Trophoblast cell (in vitro differentiated cells and primary cell): ENCODE data around the gene CHRNB2.

Experiments
- DNase-seq, 2 donors: peaks; one replicate each; pipeline ENCODE4 v3.0.0-alpha.2; 2016
- H2AFZ ChIP-seq: 2 replicates; pipeline ENCODE4 v1.6.1; 2013; ENCODE audit warnings: low read length, moderate library complexity, mild to moderate bottlenecking; ENCODE audit not compliant: insufficient read depth, poor library complexity
- H2AK5ac ChIP-seq: 2 replicates; pipeline ENCODE4 v1.6.1; 2013; ENCODE audit warnings: mild to moderate bottlenecking, low read length
- H2BK120ac ChIP-seq: 2 replicates; pipeline ENCODE4 v1.6.1; 2013; ENCODE audit warnings: low read length, mild to moderate bottlenecking, moderate library complexity; ENCODE audit not compliant: insufficient read depth, poor library complexity
- H2BK12ac ChIP-seq: 2 replicates; pipeline ENCODE4 v1.6.1; 2013; ENCODE audit warnings: mild to moderate bottlenecking, low read length, moderate library complexity
- H2BK5ac ChIP-seq: 2 replicates; pipeline ENCODE4 v1.6.1; 2013; ENCODE audit warnings: low read length, low read depth, moderate library complexity, mild to moderate bottlenecking; ENCODE audit not compliant: poor library complexity
- H3K14ac ChIP-seq: 2 replicates; pipeline ENCODE4 v1.6.1; 2013; ENCODE audit warnings: mild to moderate bottlenecking, low read length
- H3K18ac ChIP-seq: 2 replicates; pipeline ENCODE4 v1.6.1; 2013; ENCODE audit warnings: mild to moderate bottlenecking, low read length
- H3K23ac ChIP-seq: 2 replicates; pipeline ENCODE4 v1.6.1; 2013; ENCODE audit warnings: low read length
- H3K27ac ChIP-seq: 2 replicates; pipeline ENCODE4 v1.5.1; 2013; ENCODE audit warnings: low read depth, mild to moderate bottlenecking, inconsistent platforms, low read length, moderate library complexity
- H3K27me3 ChIP-seq: 2 replicates; pipeline ENCODE4 v1.6.1; 2013; ENCODE audit warnings: inconsistent platforms, mild to moderate bottlenecking, low read length, moderate library complexity; ENCODE audit not compliant: insufficient read depth
- H3K36me3 ChIP-seq, 2 experiments: 1 replicate in 1 of 2; 2 replicates in 1 of 2; pipeline ENCODE4 v1.6.1; 2013; ENCODE audit warnings: low read length in 2 of 2, mild to moderate bottlenecking in 2 of 2, moderate library complexity in 1 of 2; ENCODE audit not compliant: insufficient read depth in 2 of 2, control insufficient read depth in 1 of 2
- H3K4ac ChIP-seq: 2 replicates; pipeline ENCODE4 v1.6.1; 2013; ENCODE audit warnings: low read depth, mild to moderate bottlenecking, low read length, moderate library complexity
- H3K4me1 ChIP-seq, 2 experiments: 1 replicate in 1 of 2; 2 replicates in 1 of 2; pipeline ENCODE4 v1.6.1; 2013; ENCODE audit warnings: low read length in 2 of 2, mild to moderate bottlenecking in 2 of 2, moderate library complexity in 1 of 2; ENCODE audit not compliant: insufficient read depth in 2 of 2, control insufficient read depth in 1 of 2
- H3K4me2 ChIP-seq: 2 replicates; pipeline ENCODE4 v1.6.1; 2013; ENCODE audit warnings: inconsistent platforms, mild to moderate bottlenecking, low read length, moderate library complexity
- H3K4me3 ChIP-seq: 2 replicates; pipeline ENCODE4 v1.5.1; 2013; ENCODE audit warnings: mild to moderate bottlenecking, low read depth, low read length, inconsistent platforms
- H3K79me1 ChIP-seq: one replicate; pipeline ENCODE4 v1.6.1; 2013; ENCODE audit warnings: low read length
- H3K79me2 ChIP-seq: 2 replicates; pipeline ENCODE4 v1.6.1; 2013; ENCODE audit warnings: low read length, mild to moderate bottlenecking; ENCODE audit not compliant: control insufficient read depth, insufficient read depth, poor library complexity
- H3K9ac ChIP-seq: 2 replicates; pipeline ENCODE4 v1.6.1; 2013; ENCODE audit warnings: mild to moderate bottlenecking, low read length
- H3K9me3 ChIP-seq: 2 replicates; pipeline ENCODE4 v1.6.1; 2013; ENCODE audit warnings: low read depth, mild to moderate bottlenecking, control low read depth, inconsistent platforms, low read length; ENCODE audit not compliant: insufficient read depth
- H4K12ac ChIP-seq: 2 replicates; pipeline ENCODE4 v1.6.1; 2013; ENCODE audit warnings: low read depth, mild to moderate bottlenecking, low read length, moderate library complexity
- H4K8ac ChIP-seq: 2 replicates; pipeline ENCODE4 v1.6.1; 2013; ENCODE audit warnings: low read depth, mild to moderate bottlenecking, low read length, moderate library complexity
- H4K91ac ChIP-seq: one replicate; pipeline ENCODE4 v1.6.1; 2013; ENCODE audit warnings: low read depth, mild to moderate bottlenecking, low read length, moderate library complexity
- WGBS: extraction: QIAGEN DNeasy Blood & Tissue Kit; methylation state at CpG from one replicate; pipeline ENCODE4 v1.1.7; 2013; ENCODE audit warnings: missing lambda C conversion rate; ENCODE audit not compliant: insufficient read length, insufficient coverage; ENCODE audit errors: extremely low coverage; 5-methylcytosine and 5-hydroxymethylcytosine counted together

The CHRNB2 gene

GRCh38 chr1:154608397-154609270 is 41.1 kb downstream of the CHRNB2 start:
- WGBS: no CpG with 5 or more reads among the region's 37 CpGs
- Histone ChIP-seq H4K91ac (peak overlapping the region; percentile 89), H2AFZ (no peak overlapping the region), H2BK120ac (no peak overlapping the region), H3K9ac (peak overlapping the region; percentile 47), H3K18ac (peak overlapping the region; percentile 89), H3K9me3 (peaks cover 1% of the 10 kb centered on the region), H3K27ac (peak overlapping the region; percentile 83), H4K12ac (peak overlapping the region; percentile 90), H3K4me2 (peak overlapping the region; percentile 95), H3K79me1 (peaks cover 13% of the 10 kb centered on the region), H3K4ac (peak overlapping the region; percentile 88), H3K14ac (peak overlapping the region; percentile 86), H3K36me3 (peaks cover 2 to 3% of the 10 kb centered on the region in 2 experiments), H2BK12ac (peak overlapping the region; percentile 59), H4K8ac (peak overlapping the region; percentile 64), H3K4me1 (peaks cover 0 to 6% of the 10 kb centered on the region in 2 experiments), H3K79me2 (peaks cover 13% of the 10 kb centered on the region), H2BK5ac (peak overlapping the region; percentile 73), H3K27me3 (no peaks in the 10 kb centered on the region), H2AK5ac (peak overlapping the region; percentile 91), H3K23ac (no peak overlapping the region), H3K4me3 (peak overlapping the region; percentile 91)
- peak in 1 of 2 donors; percentile 69 for DNase-seq

GRCh38 chr1:154609398-154610380 is 42.1 kb downstream of the CHRNB2 start:
- no peak overlapping the region for H3K18ac ChIP-seq
- peak; percentile 31 to 42 for DNase-seq
- H3K14ac ChIP-seq: no peak overlapping the region
- H2AFZ ChIP-seq: no peak overlapping the region
- no peaks in the 10 kb centered on the region for H3K27me3 ChIP-seq
- no peak overlapping the region for H3K23ac ChIP-seq
- no peak overlapping the region for H2BK120ac ChIP-seq
- no peaks in the 10 kb centered on the region for H3K9me3 ChIP-seq
- no peak overlapping the region for H3K9ac ChIP-seq
- peaks cover 13% of the 10 kb centered on the region for H3K79me1 ChIP-seq
- no peak overlapping the region for H3K4me3 ChIP-seq
- H3K4me2 ChIP-seq: no peak overlapping the region
- H3K4ac ChIP-seq: no peak overlapping the region
- no peak overlapping the region for H4K91ac ChIP-seq
- no CpG with 5 or more reads among the region's 12 CpGs for WGBS
- H2AK5ac ChIP-seq: no peak overlapping the region
- peaks cover 0 to 6% of the 10 kb centered on the region in 2 experiments for H3K4me1 ChIP-seq
- H3K27ac ChIP-seq: no peak overlapping the region
- no peak overlapping the region for H4K12ac ChIP-seq
- H3K36me3 ChIP-seq: peaks cover 0 to 2% of the 10 kb centered on the region in 2 experiments
- no peak overlapping the region for H2BK12ac ChIP-seq
- H4K8ac ChIP-seq: no peak overlapping the region
- H2BK5ac ChIP-seq: no peak overlapping the region
- H3K79me2 ChIP-seq: peaks cover 13% of the 10 kb centered on the region

GRCh38 chr1:154611150-154611862 is 43.7 kb downstream of the CHRNB2 start:
- Histone ChIP-seq H3K4me2 (no peak overlapping the region), H3K23ac (no peak overlapping the region), H2BK120ac (no peak overlapping the region), H3K79me2 (peaks cover 8% of the 10 kb centered on the region), H3K14ac (no peak overlapping the region), H2BK12ac (no peak overlapping the region), H4K12ac (no peak overlapping the region), H3K27ac (no peak overlapping the region), H2AK5ac (no peak overlapping the region), H3K36me3 (no peaks in the 10 kb centered on the region), H2AFZ (no peak overlapping the region), H4K8ac (no peak overlapping the region), H3K4me3 (no peak overlapping the region), H4K91ac (no peak overlapping the region), H3K27me3 (no peaks in the 10 kb centered on the region), H3K4me1 (peaks cover 0 to 6% of the 10 kb centered on the region in 2 experiments), H3K9ac (no peak overlapping the region), H2BK5ac (no peak overlapping the region), H3K79me1 (peaks cover 13% of the 10 kb centered on the region), H3K18ac (no peak overlapping the region), H3K9me3 (no peaks in the 10 kb centered on the region), H3K4ac (no peak overlapping the region)
- no peak for DNase-seq
- no CpG with 5 or more reads among the region's 10 CpGs for WGBS

DNA sequence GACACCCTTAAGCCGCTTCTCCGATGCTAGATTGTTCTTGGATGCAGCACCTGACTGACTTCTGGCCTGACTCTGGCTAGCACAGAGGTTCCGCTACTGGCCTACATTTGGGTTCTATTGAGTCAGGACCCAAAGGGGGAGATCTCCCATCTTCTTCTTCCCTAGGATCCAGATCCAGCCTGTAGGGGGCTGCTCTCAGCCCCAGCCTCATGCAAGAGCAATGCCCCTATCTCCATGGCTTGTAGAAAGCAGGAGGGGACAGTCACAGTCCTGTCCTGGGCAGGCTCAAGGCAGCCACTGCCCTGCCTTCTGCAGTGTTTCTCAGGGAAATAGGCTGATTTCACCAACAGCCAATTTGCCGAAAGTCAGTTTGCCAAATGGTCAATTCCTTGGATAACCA is 46.7 kb downstream of the CHRNB2 start:
- H3K27me3 ChIP-seq: no peaks in the 10 kb centered on the region
- no peaks in the 10 kb centered on the region for H3K36me3 ChIP-seq
- no peak overlapping the region for H4K8ac ChIP-seq
- DNase-seq: no peak
- peaks cover 3% of the 10 kb centered on the region for H3K79me2 ChIP-seq
- no peak overlapping the region for H2AK5ac ChIP-seq
- no peak overlapping the region for H4K91ac ChIP-seq
- no peak overlapping the region for H3K4me3 ChIP-seq
- no peak overlapping the region for H2BK5ac ChIP-seq
- no peaks in the 10 kb centered on the region for H3K9me3 ChIP-seq
- H2AFZ ChIP-seq: no peak overlapping the region
- H2BK120ac ChIP-seq: no peak overlapping the region
- no peak overlapping the region for H3K14ac ChIP-seq
- H3K18ac ChIP-seq: no peak overlapping the region
- WGBS: no CpG with 5 or more reads among the region's 4 CpGs
- no peak overlapping the region for H3K23ac ChIP-seq
- H3K4me1 ChIP-seq: peaks cover 0 to 6% of the 10 kb centered on the region in 2 experiments
- no peak overlapping the region for H3K4me2 ChIP-seq
- H2BK12ac ChIP-seq: no peak overlapping the region
- H3K9ac ChIP-seq: no peak overlapping the region
- no peak overlapping the region for H3K27ac ChIP-seq
- H3K79me1 ChIP-seq: no peaks in the 10 kb centered on the region
- peak overlapping the region; percentile 10 for H3K4ac ChIP-seq
- H4K12ac ChIP-seq: no peak overlapping the region
